ENCODE measurements around the gene NPPA. TPM values are rescaled to one million over a fixed set of nuclear protein-coding genes. Genes with fewer than 3 reads are reported as not detected.

Gene NPPA
- total RNA-seq, 2 experiments from 2014 or later = not detected

DNA sequence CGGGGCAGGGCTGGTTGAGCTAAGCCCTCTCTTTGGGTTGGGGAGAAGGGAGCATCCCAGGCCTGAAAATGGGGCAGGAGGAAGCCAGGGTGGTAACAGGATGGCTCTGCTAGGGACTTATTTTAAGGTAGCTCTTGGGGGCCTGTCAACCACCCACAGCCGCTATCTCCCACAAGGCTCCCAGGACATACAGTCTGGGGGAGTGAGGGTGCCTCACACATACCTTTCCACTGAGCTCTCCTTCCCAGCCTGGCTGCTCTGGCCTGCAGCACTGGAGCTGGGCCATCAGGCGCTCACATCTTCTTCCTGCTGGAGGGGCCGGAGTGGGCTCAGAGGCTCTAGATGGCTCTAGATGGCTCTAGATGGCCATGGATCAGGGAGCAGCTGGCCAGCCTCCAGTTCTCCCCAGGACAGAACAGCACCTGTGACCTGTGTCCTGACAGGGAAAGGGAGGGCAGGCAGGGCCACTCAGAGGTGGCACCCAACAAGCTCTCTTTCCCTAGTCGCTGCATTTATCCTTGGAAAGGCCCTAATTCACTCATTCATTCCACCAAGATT lies 22.1 kb upstream of the NPPA start:
- peaks cover 9% of the 10 kb centered on the region for H3K27me3 Mint-ChIP-seq
- no peak overlapping the region for H3K4me3 Mint-ChIP-seq
- ATAC-seq (no peak), DNase-seq (no peak)
- H3K4me1 Mint-ChIP-seq (ENCODE audit: low read depth) = no peaks in the 10 kb centered on the region
- H3K36me3 Mint-ChIP-seq (ENCODE audit: low read depth) = no peaks in the 10 kb centered on the region
- no peak overlapping the region for H3K27ac Mint-ChIP-seq
- ChIA-PET POLR2A (interaction anchor here (3.1 kb wide), 1 partner anchor 38 kb away, joined by 13 read pairs; no protein-coding TSS in a partner anchor), CTCF (no interaction called here)
- TF ChIP-seq, protein P1, sequence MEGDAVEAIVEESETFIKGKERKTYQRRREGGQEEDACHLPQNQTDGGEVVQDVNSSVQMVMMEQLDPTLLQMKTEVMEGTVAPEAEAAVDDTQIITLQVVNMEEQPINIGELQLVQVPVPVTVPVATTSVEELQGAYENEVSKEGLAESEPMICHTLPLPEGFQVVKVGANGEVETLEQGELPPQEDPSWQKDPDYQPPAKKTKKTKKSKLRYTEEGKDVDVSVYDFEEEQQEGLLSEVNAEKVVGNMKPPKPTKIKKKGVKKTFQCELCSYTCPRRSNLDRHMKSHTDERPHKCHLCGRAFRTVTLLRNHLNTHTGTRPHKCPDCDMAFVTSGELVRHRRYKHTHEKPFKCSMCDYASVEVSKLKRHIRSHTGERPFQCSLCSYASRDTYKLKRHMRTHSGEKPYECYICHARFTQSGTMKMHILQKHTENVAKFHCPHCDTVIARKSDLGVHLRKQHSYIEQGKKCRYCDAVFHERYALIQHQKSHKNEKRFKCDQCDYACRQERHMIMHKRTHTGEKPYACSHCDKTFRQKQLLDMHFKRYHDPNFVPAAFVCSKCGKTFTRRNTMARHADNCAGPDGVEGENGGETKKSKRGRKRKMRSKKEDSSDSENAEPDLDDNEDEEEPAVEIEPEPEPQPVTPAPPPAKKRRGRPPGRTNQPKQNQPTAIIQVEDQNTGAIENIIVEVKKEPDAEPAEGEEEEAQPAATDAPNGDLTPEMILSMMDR (IDR thresholded peaks at IDR 0.05) = no peak
- H3K9me3 Mint-ChIP-seq = no peaks in the 10 kb centered on the region
- intact Hi-C loops (cut with micrococcal nuclease) = no loop called here

DNA sequence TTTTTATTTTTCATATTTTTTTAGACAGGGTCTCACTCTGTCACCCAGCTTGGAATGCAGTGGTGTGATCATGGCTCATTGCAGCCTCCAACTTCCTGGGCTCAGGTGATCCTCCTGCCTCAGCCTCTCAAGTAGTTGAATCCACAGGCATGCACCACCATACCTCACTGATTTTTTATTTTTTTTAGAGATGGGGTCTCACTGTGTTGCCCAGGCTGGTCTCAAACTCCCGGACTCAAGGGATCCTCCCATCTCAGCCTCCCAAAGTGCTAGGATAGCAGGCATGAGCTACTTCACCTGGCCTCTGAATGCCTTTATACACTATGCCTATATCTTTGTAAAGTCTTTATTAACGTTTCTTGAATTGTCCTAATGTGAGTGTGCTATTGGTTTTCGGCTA lies 21.5 kb upstream of the NPPA start:
- ATAC-seq (no peak), DNase-seq (no peak)
- H3K4me3 Mint-ChIP-seq = no peak overlapping the region
- H3K9me3 Mint-ChIP-seq = no peaks in the 10 kb centered on the region
- CTCF ChIA-PET = no interaction called here
- H3K27ac Mint-ChIP-seq = no peak overlapping the region
- no peaks in the 10 kb centered on the region for H3K4me1 Mint-ChIP-seq (ENCODE audit: low read depth)
- peaks cover 8% of the 10 kb centered on the region for H3K27me3 Mint-ChIP-seq
- TF ChIP-seq, protein P1 (IDR thresholded peaks at IDR 0.05) = no peak
- POLR2A ChIA-PET = interaction anchor here (3.1 kb wide), 1 partner anchor 39 kb away, joined by 13 read pairs; no protein-coding TSS in a partner anchor
- intact Hi-C loops (cut with micrococcal nuclease) = no loop called here
- H3K36me3 Mint-ChIP-seq (ENCODE audit: low read depth) = no peaks in the 10 kb centered on the region

DNA sequence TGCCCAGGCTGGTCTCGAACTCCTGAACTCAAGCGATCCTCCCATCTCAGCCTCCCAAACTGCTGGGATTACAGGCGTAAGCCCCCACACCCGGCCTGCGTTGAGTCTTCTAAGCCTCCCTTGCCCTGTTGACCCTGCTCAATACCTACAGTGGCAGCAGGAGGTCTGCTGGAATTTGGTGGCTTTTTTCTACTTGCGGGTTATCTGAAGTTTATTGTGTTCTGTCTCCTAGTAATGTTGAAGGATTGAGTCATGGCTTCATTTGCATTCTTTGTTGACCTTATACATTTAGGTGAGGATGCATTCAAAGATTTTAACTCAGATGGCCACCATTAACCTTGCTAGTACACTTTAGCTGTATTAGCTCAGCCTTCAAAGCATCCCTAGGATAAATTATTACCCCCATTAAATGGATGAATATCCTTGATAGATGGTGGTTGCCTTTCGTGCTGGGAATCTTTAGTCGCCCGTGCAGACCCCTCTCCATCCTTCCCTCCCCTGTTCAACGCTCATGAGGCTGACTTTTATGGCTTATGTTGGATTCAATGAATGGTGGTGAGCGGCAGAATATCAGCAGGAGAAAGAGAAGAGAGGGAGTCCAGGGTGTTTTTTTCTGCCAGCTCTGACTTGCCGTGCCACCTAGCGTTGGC lies 20.9 kb upstream of the NPPA start:
- H3K27ac Mint-ChIP-seq = no peak overlapping the region
- no peaks in the 10 kb centered on the region for H3K9me3 Mint-ChIP-seq
- ATAC-seq (no peak), DNase-seq (no peak)
- no peaks in the 10 kb centered on the region for H3K4me1 Mint-ChIP-seq (ENCODE audit: low read depth)
- CTCF ChIA-PET = no interaction called here
- H3K4me3 Mint-ChIP-seq = no peak overlapping the region
- TF ChIP-seq, protein P1 (IDR thresholded peaks at IDR 0.05) = no peak
- POLR2A ChIA-PET = interaction anchor here (3.1 kb wide), 1 partner anchor 39 kb away, joined by 13 read pairs; no protein-coding TSS in a partner anchor
- H3K27me3 Mint-ChIP-seq = peaks cover 8% of the 10 kb centered on the region
- H3K36me3 Mint-ChIP-seq (ENCODE audit: low read depth) = no peaks in the 10 kb centered on the region
- intact Hi-C loops (cut with micrococcal nuclease) = no loop called here

DNA sequence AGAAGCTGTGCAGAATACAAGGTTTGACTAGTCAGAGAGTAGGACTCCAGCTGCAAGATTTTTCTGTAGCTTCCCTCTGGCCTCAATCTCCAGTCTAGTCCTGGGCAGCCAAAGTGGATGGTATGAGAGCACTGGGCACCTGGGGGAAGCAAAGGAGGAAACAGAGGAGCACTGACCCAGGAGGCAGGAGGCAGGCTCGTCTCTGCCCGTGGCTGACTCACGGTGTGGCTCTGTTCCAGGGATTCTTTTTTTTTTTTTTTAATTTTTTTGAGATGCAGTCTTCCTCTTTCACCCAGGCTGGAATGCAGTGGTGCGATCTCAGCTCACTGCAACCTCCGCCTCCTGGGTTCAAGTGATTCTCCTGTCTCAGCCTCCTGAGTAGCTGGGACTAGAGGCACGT lies 15.3 kb upstream of the NPPA start:
- Mint-ChIP-seq H3K36me3 (ENCODE audit: low read depth) (no peaks in the 10 kb centered on the region), H3K4me1 (ENCODE audit: low read depth) (no peaks in the 10 kb centered on the region), H3K9me3 (no peaks in the 10 kb centered on the region), H3K4me3 (no peak overlapping the region), H3K27ac (no peak overlapping the region), H3K27me3 (peaks cover 36% of the 10 kb centered on the region)
- ChIA-PET POLR2A (interaction anchor here (0.9 kb wide), 1 partner anchor 47 kb away, joined by 3 read pairs; no protein-coding TSS in a partner anchor), CTCF (interaction anchor here (1.3 to 2.2 kb wide), 3 partner anchors 23 to 78 kb away, joined by 3 to 5 read pairs (median 4); no protein-coding TSS in a partner anchor)
- intact Hi-C loops (cut with micrococcal nuclease) = no loop called here
- DNase-seq = no peak
- TF ChIP-seq, protein P1 (IDR thresholded peaks at IDR 0.05) = no peak
- no peak for ATAC-seq

DNA sequence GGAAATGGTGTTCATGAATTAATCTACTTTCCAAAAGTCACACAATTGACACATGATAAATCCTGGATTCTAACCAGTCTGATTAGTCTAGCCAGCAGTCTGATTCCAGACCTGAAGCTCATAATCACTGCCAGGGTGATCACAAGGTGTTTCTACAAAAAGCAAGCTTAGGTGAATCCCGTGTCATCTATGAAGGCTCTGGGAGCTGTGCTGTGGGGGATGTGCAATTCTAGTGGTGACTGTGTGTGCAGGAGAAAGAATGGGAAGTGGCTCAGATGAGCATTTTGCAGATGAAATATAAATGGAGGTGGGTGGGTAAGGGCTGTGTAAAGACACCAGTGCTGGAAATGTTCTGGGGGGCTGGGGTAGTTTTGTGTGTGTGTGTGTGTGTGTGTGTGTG lies 13.0 kb upstream of the NPPA start:
- Mint-ChIP-seq H3K27ac (no peak overlapping the region), H3K4me3 (no peak overlapping the region), H3K4me1 (ENCODE audit: low read depth) (peaks cover 5% of the 10 kb centered on the region), H3K27me3 (peaks cover 47% of the 10 kb centered on the region), H3K9me3 (no peaks in the 10 kb centered on the region), H3K36me3 (ENCODE audit: low read depth) (no peaks in the 10 kb centered on the region)
- DNase-seq (no peak), ATAC-seq (no peak)
- POLR2A ChIA-PET = interaction anchor here (9.1 kb wide), 1 partner anchor 48 kb away, joined by 68 read pairs; no protein-coding TSS in a partner anchor
- intact Hi-C loops (cut with micrococcal nuclease) = no loop called here
- TF ChIP-seq, protein P1 (IDR thresholded peaks at IDR 0.05) = no peak
- CTCF ChIA-PET = interaction anchor here (1.0 to 1.7 kb wide), 2 partner anchors 11 to 14 kb away, joined by 3 read pairs; no protein-coding TSS in a partner anchor

Measured in activated CD8-positive, alpha-beta T cell treated with anti-CD3 and anti-CD28 coated beads for 36 hours (primary cell).